ENCODE results near the gene YWHAG.
"Not testable (repeated sequence)": the region's sequence is repeated elsewhere in the genome, so short reads cannot be mapped to it uniquely, and the experiment has no call there.

Gene YWHAG

GRCh38 chr7:76317782-76318487 lies 40.9 kb downstream of the YWHAG start:
- DNase-seq, result peak; percentile 99

- no peak for DNase-seq
Measured at GRCh38 chr7:76316984-76317781, 41.6 kb downstream of the YWHAG start.

GRCh38 chr7:76315364-76315763 lies 43.4 kb downstream of the YWHAG start:
- no peak for DNase-seq

- not testable (repeated sequence) for DNase-seq
Measured at GRCh38 chr7:76314740-76315139, 44.1 kb downstream of the YWHAG start.

GRCh38 chr7:76314042-76314721 lies 44.6 kb downstream of the YWHAG start:
- peak; percentile 83 to 94 (median 94) for DNase-seq

GRCh38 chr7:76311838-76312237 lies 47.0 kb downstream of the YWHAG start:
- DNase-seq, result not testable (repeated sequence)

- DNase-seq, result peak; percentile 67 to 89 (median 72)
Measured at GRCh38 chr7:76310102-76310957, 48.5 kb downstream of the YWHAG start.

GRCh38 chr7:76309341-76310101 lies 49.3 kb downstream of the YWHAG start:
- not testable (repeated sequence) for DNase-seq

- not testable (repeated sequence) for DNase-seq
Measured at GRCh38 chr7:76308874-76309273, 49.9 kb downstream of the YWHAG start.

- DNase-seq, result no peak
Measured at GRCh38 chr7:76304888-76305375, 53.9 kb downstream of the YWHAG start.

- peak; percentile 67 to 87 (median 69) for DNase-seq
Measured at GRCh38 chr7:76303202-76304147, 55.3 kb downstream of the YWHAG start.

GRCh38 chr7:76302347-76303201 lies 56.2 kb downstream of the YWHAG start, which contains the start of gene HSPB1:
Gene HSPB1, plus strand, starts transcription at chr7:76302673. Its CDS starts 40 bp downstream, at chr7:76302713.
- peak; percentile 85 to 93 (median 90) for DNase-seq

GRCh38 chr7:76301000-76301399 lies 57.8 kb downstream of the YWHAG start:
- no peak for DNase-seq

GRCh38 chr7:76300166-76300731 lies 58.5 kb downstream of the YWHAG start:
- DNase-seq, result no peak

- DNase-seq, result peak in 2 of 3 experiments; percentile 21
Measured at GRCh38 chr7:76296743-76297740, 61.7 kb downstream of the YWHAG start.

GRCh38 chr7:76294344-76295024 lies 64.3 kb downstream of the YWHAG start:
- peak; percentile 88 to 97 (median 95) for DNase-seq

- DNase-seq, result no peak
Measured at GRCh38 chr7:76293407-76293901, 65.3 kb downstream of the YWHAG start.

Measured in NCI-H1417 (cell line).